Erythroblast (primary cell): ENCODE results near the gene FAM3A.

ENCODE experiments used
- GATA1 ChIP-seq: IDR thresholded peaks from 2 replicates; pipeline ENCODE4 v1.6.1; 2011; ENCODE audit warnings: low read depth, mild to moderate bottlenecking, control low read depth, low read length, moderate library complexity
- POLR2A ChIP-seq: IDR thresholded peaks from 2 replicates; pipeline ENCODE4 v1.6.1; 2011; ENCODE audit warnings: mild to moderate bottlenecking, low read length

DNA sequence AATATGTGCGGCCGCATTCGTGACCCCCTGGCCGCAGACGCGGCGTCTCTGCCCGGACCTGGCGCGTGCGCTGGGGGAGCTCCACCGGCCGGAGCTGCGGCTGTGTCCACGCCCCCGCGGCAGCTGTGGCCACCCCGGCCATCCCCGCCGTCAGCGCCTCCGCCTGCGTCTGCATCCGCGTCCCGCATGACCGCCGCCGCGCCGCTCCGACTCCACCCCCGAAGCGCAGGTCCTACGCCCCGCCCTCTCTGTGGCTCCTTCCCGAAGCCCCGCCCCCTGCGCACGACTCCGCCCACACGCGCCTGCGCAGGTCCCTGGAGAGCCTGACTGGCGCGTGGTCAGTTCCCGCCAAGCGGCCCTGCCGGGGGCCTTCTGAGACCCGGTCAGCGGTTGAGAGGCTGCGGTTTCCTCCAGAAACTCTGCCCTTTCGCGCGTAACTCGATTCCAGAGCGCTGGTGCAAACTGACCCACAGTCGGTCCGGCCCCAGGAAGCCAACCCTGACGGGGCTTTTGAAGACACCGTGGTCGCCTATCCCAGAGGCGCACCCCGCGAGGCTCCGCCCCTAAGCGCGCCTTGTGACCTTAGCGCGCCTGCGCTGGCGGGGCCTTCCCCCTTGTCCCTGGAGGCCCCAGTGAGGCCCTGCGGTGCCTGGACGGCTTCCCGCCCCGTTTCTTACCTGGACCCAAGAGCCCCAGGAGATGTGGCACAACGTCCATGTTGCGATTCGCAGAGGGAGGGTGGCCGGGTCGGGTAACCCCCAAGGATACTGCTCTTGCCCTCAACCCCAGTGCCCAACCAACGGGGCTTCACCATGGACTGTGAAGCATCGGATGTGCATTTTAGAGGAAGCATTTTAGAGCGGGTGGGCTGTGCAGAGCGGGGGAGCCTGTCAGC lies 37.1 kb downstream of the FAM3A start, which contains the start of gene LAGE3:
- TF ChIP-seq POLR2A, result peak; percentile 81
- TF ChIP-seq GATA1, result no peak
